NCI-H2171 (cell line): ENCODE data around the gene LFNG.

Experiments
- DNase-seq: peaks from one replicate; lab custom pipeline; 2025; lab: John Stamatoyannopoulos, UW

The LFNG gene, protein sequence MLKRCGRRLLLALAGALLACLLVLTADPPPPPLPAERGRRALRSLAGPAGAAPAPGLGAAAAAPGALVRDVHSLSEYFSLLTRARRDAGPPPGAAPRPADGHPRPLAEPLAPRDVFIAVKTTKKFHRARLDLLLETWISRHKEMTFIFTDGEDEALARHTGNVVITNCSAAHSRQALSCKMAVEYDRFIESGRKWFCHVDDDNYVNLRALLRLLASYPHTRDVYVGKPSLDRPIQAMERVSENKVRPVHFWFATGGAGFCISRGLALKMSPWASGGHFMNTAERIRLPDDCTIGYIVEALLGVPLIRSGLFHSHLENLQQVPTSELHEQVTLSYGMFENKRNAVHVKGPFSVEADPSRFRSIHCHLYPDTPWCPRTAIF

DNA sequence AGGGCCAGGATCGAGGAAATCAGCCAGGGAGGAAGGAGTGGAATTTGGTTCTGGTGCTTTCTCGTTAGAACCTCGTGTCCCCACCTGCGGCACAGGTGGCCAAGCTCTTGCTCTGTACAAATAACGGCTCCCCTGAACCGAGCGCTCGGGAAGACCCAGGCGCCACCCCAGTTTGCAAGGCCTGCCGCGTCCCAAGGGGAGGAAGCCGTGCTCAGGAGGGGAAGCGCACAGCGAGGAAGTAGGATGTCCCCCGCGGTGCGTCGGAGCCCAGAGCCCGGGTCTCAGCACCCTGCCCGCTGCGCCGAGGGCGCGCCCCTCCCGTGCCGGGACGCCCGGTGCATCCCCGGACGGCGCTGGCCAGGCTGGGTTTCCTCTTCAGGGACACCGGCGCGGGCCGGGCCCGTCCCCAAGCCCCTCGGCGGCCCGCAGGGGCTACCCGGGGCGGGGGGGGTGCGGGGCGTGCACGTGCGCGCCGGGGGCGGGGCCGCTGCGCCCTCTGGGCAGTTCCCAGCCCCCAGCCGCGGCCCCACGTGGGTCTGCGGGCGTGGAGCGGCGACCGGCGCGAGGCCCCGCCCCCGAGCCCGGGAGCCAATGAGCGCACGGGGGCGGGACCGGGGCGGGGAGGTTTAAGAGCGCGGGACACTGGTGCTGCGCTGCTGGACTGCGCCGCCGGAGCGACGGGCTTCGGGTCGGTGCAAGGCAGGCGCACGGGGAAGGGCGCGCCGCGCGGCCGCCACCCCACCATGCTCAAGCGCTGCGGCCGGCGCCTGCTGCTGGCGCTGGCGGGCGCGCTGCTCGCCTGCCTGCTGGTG, at the start of gene LFNG:
Gene LFNG (plus strand): TSS at position 656 of the 812 bp plus-strand sequence. CDS start 88 bp downstream, at position 744.
- DNase-seq = peak; percentile 89

DNA sequence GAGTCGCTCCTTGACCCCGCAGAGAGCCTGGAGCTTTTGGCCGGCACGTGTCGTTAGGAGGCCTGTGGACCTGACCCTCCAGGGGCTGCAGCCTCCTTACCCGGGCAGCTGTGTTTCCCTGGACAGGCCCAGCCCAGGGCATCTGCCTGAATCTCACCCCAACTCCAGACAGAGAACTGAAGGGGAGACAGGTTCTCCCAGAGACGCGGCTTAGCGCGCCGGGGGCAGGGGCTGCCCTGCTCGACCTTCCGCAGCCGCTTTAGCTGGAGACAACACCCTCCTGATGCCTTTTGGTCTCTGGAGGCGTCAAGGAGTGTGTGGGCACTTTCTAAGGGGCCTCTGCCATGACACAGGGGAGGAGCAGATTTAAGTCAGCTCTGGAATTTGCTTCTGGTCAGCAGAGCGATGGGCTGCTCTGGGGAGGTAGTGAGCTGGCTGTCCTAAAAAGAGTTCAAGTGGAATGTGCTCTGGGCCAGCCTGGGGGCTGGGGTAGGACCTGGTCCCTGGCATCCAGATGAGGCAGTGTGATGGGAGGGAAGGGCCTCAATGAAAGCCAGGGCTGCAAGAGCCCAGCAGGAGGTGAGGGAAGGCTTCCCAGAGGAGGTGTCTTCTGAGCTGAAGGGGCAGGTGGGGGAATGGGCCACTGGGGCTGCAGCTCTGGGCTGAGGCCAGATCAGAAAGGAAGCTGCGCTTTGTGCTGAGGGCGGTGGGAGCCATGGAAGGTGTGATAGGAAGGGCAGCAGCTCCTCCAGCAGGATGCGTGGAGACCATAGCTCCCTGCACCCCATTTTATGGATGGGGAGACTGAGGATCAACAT, 49.2 kb upstream of the LFNG start:
- DNase-seq = no peak

DNA sequence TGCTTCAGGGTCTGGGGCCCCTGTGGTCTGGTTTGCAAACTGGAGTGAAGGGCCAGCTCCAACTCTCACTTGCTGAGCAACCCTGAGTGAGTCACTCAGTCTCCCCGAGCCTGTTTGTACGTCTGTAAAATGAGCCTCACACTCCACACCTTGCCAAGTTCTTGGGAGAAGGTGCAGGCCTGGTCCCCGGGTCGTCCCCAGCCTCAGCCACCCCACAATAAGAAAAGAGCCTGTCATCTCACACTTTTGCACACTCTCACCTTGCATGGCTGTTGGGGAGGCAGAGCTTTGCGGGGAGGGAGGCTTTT, 48.6 kb upstream of the LFNG start:
- DNase-seq = no peak

DNA sequence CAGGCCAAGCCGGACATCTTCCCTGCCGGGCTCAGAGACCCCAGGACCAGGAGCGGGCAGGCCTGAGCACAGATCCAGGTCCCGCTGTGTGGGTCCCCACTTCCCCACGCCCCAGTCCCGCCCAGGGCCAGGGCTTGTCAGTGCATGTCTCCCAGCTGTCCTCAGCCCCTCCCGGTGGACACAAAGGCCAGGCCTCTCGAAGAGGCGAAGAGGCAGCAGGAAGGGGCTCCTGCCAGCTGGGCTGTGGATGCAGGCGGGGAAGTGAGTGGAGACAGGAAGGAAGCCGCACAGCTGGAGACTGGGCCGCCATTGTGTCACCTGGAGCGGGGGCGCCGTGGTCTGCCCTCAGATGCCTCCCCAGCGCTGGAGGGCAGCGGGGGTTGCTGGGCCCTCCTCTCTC, 48.2 kb upstream of the LFNG start:
- no peak for DNase-seq

DNA sequence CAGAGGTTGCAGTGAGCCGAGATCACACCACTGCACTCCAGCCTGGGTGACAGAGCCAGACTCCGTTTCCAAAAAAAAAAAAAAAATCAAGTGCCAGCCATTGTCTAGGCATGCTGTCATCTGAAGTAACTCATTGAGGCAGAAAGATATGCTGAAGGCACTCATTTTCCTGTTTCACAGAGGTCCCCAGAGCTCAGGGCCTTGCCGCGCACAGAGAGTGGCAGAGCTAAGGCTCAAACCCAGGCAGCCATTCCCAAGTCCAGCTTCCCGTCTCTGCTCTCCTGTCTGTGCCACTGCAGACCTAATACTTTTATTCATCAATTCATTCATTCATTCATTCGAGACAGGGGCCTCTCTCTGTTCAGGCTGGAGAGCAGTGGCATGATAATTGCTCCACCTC, 46.8 kb upstream of the LFNG start:
- DNase-seq = peak; percentile 39

DNA sequence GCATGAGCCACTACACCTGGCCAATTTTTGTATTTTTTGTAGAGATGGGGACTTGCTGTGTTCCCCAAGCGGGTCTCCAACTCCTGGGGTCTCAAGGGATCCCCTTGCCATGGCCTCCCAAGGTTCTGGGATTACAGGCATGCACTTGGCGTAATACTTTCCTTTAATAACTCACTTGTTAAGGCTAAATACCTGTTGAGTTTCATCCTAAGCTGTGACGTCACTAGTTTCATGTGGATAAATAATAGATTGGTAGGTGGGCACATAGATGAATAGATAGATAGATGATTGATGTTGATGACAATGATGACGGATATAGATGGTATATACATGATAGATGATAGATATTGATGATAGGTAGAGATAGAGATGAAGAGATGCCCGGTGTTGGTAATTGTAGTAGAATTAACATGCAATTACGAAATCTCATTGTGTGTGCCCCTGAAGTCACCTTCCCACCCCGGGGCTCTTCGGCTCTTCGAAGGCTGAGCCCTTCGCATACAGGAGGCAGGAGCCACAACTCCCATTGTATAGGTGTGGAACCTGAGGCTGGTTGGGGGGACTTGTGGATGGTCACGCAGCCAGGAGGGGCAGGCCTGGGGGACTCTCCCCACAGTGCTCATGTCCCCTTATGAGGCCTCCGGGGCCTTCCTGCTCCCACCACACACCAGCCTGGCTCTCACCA, 45.9 kb upstream of the LFNG start:
- DNase-seq = no peak

DNA sequence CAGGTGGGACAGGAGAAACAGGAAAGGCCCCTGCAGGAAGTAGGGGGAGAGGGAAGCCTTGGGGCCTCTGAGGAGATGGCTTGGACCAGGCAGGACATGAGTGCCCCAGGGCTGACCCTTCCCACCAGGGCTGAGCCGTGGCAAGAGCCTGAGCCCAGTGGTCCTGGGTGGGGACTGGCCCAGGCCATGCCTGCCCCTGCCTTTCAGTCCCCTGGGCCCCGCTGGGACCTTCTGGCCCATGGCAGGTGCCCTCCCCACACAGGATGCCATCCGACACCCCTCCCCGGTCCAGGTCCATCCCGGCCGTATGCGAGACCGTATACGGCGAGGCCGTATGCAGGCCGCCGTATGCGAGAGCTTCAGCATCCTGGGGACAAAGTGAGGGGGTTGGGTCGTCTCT, 45.4 kb upstream of the LFNG start:
- no peak for DNase-seq

DNA sequence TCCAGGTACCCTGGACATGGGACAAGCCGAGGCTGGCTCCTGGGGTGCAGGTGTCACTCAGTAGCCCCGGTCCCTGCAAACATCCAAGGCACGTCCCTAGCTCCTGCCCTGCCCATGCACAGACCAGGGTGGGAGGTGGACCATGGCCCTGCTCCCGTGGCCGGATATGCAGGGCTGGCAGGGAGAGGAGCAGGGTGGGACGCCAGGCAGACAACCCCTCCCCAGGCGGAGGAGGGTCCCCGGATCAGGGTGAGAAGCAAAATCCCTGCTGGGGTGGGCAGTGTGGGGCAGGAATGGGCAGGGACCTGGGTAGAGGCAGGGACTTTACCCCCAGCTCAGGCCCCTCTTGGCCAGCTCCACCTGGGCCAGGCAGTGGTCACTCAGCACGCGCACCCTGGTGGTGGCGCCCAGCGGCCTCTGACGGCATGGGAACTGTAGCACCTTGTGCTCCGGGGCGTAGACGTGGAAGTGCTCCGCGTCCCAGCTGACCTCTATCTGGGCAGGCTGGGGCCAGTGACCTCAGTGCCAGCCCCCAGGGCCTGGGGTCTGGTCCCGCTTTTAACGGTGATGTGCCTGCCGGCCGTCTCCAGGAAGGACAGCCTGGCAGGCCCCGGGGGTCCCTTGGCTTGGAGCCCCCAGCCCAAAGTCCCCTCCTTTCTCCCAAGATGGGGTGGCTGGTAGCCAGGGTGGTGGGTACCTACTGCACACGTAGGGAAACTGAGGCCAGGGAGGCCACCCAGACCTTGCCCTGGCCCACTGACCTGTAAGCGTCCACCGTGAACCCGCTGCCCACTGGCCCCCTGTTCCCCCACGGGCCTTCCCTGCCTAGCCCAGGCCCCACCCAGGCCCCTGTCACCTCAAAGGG, 44.5 kb upstream of the LFNG start:
- DNase-seq = no peak

DNA sequence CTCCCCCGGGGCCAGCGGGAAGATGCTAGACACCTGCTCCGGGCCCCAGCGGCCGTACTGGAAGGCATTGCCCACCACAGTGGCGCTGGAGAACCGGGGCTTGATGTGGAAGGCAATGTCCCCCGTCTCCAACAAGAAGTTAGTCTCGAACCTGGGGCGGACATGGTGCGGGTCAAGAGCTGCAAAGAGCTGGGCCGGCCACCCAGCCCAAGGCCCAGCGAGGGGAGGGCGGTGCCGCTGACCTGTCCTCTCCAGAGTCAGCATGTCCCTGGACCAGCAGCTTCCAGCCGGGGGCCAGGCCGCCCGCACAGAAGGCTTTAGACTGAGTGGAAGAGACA, 43.9 kb upstream of the LFNG start:
- no peak for DNase-seq

DNA sequence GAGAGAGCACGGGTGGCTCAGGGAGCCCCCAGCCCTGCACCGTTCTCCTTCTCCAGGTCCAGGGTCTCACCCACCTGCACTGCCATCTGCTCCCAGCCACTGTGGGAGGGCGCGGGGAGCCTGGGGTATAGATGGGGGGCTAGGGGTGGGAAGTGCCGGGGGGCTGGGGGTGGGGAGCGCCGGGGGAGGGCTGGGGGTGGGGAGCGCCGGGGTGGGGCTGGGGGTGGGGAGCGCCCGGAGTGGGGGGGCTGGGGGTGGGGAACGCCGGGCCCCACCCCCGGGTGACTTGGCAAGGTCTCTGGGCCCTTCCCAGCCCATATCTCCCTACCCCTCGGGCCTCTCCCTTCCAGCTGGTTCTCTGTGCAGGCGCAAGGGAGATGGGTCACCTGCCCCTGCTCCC, 43.3 kb upstream of the LFNG start, which contains the start of gene GRIFIN:
Gene GRIFIN (minus strand): TSS at position 101 of the 400 bp plus-strand sequence. CDS start 15 bp downstream, at position 86.
- peak; percentile 10 for DNase-seq

DNA sequence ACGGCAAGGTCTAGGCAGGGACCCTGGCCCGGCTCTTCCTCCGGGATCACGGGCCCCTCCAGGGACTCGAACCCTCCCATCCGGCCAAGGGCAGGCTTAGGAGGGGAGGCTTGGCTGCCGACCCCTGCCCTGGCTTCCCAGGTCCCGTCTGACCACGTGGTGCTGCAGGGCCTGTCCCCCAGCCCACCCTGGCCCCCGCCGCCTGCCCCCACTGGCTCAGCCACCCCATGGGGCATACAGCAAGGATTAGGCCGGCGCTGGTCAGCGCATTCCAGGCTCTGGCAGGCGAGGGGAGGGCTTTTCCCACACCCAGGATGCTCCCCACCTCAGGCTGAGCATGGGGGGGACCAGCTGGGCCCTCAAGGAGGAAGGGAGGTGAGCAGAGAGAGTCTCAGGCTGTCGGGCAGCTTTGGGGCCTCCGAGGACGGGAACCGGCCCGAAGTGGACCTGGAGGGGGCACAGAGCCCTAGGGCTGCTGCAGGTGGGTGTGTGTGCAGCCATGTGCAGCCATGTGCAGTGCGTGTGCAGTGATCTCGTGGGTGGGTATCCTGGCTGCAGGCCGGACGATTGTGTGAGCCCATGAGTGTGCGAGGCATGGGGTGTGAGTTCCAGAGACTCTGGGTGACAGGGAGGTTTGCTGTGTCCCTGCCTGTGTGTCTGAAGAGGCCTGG, 42.7 kb upstream of the LFNG start:
- no peak for DNase-seq

DNA sequence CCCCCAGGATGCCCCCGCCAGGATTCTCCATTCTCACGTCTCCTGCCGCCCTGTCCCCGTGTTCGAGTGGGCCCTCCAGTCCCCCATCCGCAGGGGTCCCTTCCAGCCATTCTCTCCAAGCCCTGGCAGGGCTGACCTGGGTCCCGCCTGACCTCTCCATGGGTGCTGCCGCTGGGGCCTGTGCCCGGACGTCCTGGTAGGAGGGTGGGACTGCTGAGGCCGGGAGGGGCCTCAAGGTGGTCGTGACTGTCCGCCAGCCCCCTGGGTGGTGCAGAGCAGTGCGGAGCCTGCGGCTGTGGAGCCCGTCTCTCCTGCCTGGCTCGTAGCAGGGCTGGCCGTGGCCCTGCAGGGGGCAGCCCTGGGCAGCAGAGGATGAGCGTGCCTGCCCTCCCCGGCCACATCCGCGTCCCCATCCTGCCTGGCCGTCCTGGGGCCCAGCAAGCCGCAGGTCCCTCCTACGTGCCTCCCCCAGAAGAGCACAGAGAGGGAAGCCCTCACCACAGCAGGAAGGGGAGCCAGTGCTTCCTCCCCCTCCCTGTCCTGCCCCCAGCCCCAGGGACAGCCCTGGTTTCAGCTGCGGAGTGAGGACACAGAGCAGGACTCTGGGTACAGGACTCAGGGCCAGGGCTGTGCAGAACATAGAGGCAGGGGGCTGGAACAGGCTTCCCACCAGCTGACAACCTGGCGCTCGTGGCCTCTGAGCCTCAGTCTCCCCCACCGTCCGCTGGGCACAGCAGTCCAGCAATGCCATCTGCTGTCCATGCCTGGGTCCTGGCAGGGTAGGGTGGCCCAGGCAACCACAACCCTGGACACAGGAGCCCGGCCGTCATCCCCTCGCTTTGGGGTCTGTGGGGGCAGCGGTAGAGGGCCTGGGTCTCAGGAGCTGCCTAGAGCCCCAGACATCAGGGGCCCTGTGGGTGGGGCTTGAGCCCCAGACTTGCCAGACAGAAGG, 41.9 kb upstream of the LFNG start:
- no peak for DNase-seq

DNA sequence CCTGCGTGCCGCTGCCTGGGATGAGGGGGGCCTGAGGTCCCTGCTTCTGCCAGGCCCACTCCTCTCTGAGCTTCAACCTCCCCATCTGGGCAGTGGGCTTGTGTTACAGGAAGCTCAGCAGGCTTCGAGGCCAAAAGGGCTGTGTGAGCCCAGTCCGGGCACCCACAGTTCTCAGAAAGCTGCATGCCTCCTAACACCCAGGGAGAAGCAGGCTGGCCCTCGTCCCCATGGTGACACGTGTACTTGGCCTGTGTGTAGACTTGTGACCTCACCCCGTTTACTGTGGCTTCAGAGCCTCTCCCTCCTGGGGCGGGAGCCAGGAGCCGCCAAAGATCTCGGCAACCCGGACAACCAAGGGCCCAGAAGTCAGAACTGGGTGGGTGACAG, 41.2 kb upstream of the LFNG start:
- DNase-seq = no peak

DNA sequence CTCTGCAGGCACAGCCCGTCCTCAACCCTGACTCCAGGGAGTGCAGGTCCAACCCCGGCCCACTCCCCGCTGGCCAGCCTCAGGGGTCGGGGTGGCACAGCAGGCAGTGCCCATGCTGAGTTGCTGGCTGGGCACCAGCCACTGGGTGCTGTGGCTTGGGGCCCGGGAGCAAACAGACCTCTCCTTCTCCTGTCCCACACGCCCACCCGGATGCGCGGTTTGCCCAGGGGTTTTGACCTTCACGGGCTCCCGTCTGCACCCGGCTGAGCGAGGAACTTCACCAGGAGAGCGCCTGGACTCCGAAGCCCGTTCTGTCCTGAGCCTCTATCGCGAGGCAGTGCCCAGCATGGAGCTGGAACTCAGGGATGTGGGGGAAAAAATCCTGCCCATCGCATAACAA, 40.8 kb upstream of the LFNG start:
- no peak for DNase-seq

DNA sequence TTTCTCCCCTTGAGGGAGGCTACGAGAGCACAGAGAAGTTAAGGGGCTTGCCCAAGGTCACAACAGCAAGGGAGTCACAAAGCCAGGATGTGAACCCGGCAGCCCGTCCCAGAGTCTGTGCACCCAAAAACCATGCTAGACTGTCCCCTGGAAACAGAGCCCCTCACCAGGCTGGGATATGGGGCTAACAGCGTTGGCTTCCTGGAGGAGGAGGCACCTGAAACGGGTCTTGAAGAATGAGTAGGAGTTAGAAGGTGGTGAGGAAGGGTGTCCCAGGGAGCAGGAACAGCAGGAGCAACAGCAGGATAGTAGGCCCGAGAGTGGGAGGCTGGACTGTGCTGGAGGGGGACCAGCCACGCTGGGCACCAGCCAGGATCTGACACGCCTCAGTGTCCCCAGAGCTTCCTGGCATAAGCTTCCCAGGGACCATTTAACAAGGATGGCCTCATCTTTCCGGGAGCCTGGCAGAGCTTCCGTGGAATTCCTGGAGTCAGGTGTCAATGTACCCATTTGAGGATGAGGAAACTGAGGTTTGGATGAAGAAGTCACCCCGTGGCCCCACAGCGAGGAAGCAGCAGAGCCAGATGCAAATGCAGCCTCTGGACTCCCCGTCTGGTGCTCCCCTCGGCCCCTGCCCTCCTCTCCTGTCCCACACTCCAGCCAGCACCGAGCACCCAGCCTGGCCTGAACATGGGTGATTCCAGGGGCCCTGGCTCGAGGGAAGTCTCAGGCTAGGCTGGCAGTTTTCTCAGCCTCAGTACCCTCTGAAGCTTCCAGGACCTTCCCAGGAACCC, 40.1 kb upstream of the LFNG start:
- no peak for DNase-seq

DNA sequence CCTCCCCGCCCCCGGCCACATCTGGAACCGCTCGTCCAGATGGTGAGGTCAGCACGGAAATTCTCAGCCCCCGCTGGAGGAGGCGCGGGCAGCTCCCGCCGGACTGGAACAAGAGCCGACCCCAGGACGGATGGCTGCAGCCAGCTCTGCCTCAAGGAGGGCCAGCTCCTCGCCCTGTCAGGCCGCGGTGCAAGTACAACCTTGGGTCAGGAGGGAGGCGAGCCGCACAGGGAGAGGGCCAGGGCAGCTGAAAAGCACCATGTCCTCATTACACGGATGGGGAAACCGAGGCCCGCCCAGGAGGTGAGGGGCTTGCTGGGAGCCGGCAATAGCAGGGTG, 39.5 kb upstream of the LFNG start:
- no peak for DNase-seq

DNA sequence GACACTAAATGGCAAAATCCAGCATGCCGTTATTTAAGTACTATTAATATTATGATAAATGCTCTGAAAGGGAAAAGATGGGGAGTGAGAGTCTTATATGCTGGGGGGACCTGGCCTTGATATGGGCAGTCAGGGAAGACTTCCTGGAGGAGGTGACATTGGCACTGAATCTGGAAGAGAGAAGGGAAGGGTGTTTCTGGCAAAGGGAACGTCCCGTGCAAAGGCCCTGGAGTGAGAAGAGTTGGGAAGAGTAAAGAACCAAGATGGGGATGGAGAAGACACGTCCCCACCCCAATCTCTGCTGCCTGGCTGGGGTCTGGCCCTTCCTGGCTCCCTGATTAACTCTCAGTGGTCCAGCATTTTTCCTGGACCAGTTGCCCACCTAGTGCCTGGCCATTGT, 38.4 kb upstream of the LFNG start:
- DNase-seq = no peak

DNA sequence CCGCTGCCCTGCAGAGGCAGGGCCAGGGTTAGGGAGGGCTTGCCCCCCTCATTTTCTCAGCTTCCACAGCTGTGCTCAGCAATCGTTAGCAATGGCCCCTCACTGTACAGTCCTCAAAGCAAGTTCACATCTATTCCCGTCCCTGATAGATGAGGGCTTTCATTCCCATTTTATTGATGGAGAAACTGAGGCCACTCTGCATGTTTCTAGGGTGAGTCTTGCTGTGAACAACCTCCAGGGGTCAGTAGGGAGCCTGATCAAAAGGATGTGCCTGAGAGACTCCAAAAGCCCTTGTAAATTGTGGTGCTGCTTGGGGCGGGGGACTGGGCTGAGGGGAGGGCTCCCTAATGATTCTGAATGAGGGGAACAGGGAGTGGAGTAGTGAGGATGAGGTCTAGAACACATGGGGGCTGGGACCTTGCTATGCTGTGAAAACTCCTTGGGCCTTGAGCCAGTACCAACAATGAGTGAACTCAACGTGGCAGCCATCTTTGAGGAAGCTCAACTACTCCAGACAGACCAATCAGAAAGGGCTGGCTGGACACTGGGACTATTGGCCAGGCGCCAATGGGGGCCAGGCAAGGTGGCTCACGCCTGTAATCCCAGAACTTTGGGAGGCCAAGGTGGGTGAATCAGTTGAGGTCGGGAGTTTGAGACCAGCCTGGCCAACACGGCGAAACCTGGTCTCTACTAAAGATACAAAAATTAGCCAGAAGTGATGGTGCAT, 36.7 kb upstream of the LFNG start:
- no peak for DNase-seq
